Neural crest cell (in vitro differentiated cells): ENCODE data around the gene ZDHHC11B. TPM values are rescaled to one million over a fixed set of nuclear protein-coding genes. Genes with fewer than 3 reads are reported as not detected.
"Not testable (repeated sequence)": the region's sequence is repeated elsewhere in the genome, so short reads cannot be mapped to it uniquely, and the experiment has no call there.

Experiments
- DNase-seq: peaks from one replicate; pipeline ENCODE4 v3.0.0; 2021; ENCODE audit warnings: low read depth, mixed read lengths, low spot score
- H3K27ac Mint-ChIP-seq: one replicate; pipeline ENCODE4 v1.8.0; 2021; ENCODE audit warnings: mild to moderate bottlenecking, mixed read lengths; ENCODE audit not compliant: unreplicated experiment
- H3K27me3 Mint-ChIP-seq: 2 replicates; pipeline ENCODE4 v1.8.0; 2021; ENCODE audit warnings: low read depth, mild to moderate bottlenecking, mixed read lengths
- H3K36me3 Mint-ChIP-seq: 2 replicates; pipeline ENCODE4 v1.8.0; 2021; ENCODE audit warnings: low read depth, mild to moderate bottlenecking, mixed read lengths
- H3K4me1 Mint-ChIP-seq: 2 replicates; pipeline ENCODE4 v1.8.0; 2021; ENCODE audit warnings: mixed read lengths
- H3K4me3 Mint-ChIP-seq: one replicate; pipeline ENCODE4 v1.8.0; 2021; ENCODE audit warnings: mild to moderate bottlenecking, mixed read lengths
- H3K9me3 Mint-ChIP-seq: 2 replicates; pipeline ENCODE4 v1.8.0; 2021; ENCODE audit warnings: mixed read lengths
- CTCF ChIP-seq: fragments of 200-600 bp; sonication (generic); conservative IDR thresholded peaks from 2 replicates; pipeline ENCODE4 v1.5.0; 2021; ENCODE audit warnings: antibody characterized with exemption, mild to moderate bottlenecking
- total RNA-seq: library from RNA; stranded (reverse); gene quantifications from 2 replicates; pipeline ENCODE4 v1.2.1, GENCODE V29; 2021

Gene ZDHHC11B
- total RNA-seq, 1 donor from 2014 or later: 3.0 TPM

- Mint-ChIP-seq H3K9me3 (no peaks in the 10 kb centered on the region), H3K27me3 (no peaks in the 10 kb centered on the region)
- TF ChIP-seq CTCF: no peak
Observed at GRCh38 chr5:684751-685216, 99.7 kb downstream of the ZDHHC11B start.

GRCh38 chr5:683551-684481 is 100.7 kb downstream of the ZDHHC11B start:
- Mint-ChIP-seq H3K4me3 (no peak overlapping the region), H3K36me3 (no peaks in the 10 kb centered on the region), H3K27me3 (no peaks in the 10 kb centered on the region), H3K27ac (no peak overlapping the region), H3K9me3 (no peaks in the 10 kb centered on the region), H3K4me1 (no peaks in the 10 kb centered on the region)
- no peak for TF ChIP-seq CTCF
- DNase-seq: no peak

More at GRCh38 chr5:684751-685216, 99.7 kb downstream of the ZDHHC11B start:
- H3K36me3 Mint-ChIP-seq: no peaks in the 10 kb centered on the region
- DNase-seq: no peak
- H3K4me1 Mint-ChIP-seq: no peaks in the 10 kb centered on the region
- H3K27ac Mint-ChIP-seq: no peak overlapping the region
- H3K4me3 Mint-ChIP-seq: peak overlapping the region; percentile 23

GRCh38 chr5:682651-683358 is 101.7 kb downstream of the ZDHHC11B start:
- not testable (repeated sequence) for H3K9me3 Mint-ChIP-seq, H3K27ac Mint-ChIP-seq, H3K4me3 Mint-ChIP-seq, DNase-seq, H3K4me1 Mint-ChIP-seq, H3K36me3 Mint-ChIP-seq, H3K27me3 Mint-ChIP-seq

GRCh38 chr5:682216-682615 is 102.3 kb downstream of the ZDHHC11B start:
- H3K27ac Mint-ChIP-seq, DNase-seq, H3K27me3 Mint-ChIP-seq, H3K9me3 Mint-ChIP-seq, H3K4me3 Mint-ChIP-seq, H3K36me3 Mint-ChIP-seq, H3K4me1 Mint-ChIP-seq: not testable (repeated sequence)

GRCh38 chr5:681317-682191 is 103.0 kb downstream of the ZDHHC11B start:
- not testable (repeated sequence) for H3K9me3 Mint-ChIP-seq, H3K27ac Mint-ChIP-seq, H3K36me3 Mint-ChIP-seq, H3K4me3 Mint-ChIP-seq, DNase-seq, H3K4me1 Mint-ChIP-seq, H3K27me3 Mint-ChIP-seq

GRCh38 chr5:680836-681235 is 103.7 kb downstream of the ZDHHC11B start:
- H3K27me3 Mint-ChIP-seq, H3K9me3 Mint-ChIP-seq, H3K36me3 Mint-ChIP-seq, DNase-seq, H3K4me3 Mint-ChIP-seq, H3K27ac Mint-ChIP-seq, H3K4me1 Mint-ChIP-seq: not testable (repeated sequence)

GRCh38 chr5:680118-680795 is 104.3 kb downstream of the ZDHHC11B start:
- H3K4me1 Mint-ChIP-seq, H3K36me3 Mint-ChIP-seq, H3K9me3 Mint-ChIP-seq, H3K27me3 Mint-ChIP-seq, DNase-seq, H3K27ac Mint-ChIP-seq, H3K4me3 Mint-ChIP-seq: not testable (repeated sequence)

GRCh38 chr5:679166-679895 is 105.2 kb downstream of the ZDHHC11B start:
- H3K4me1 Mint-ChIP-seq, H3K36me3 Mint-ChIP-seq, H3K27me3 Mint-ChIP-seq, H3K27ac Mint-ChIP-seq, H3K9me3 Mint-ChIP-seq, H3K4me3 Mint-ChIP-seq, DNase-seq: not testable (repeated sequence)

GRCh38 chr5:678521-678920 is 106.0 kb downstream of the ZDHHC11B start:
- H3K9me3 Mint-ChIP-seq, H3K4me1 Mint-ChIP-seq, H3K27ac Mint-ChIP-seq, H3K27me3 Mint-ChIP-seq, DNase-seq, H3K4me3 Mint-ChIP-seq, H3K36me3 Mint-ChIP-seq: not testable (repeated sequence)
